HepG2 (cell line): ENCODE data around the gene P3H2. TPM values are rescaled to one million over a fixed set of nuclear protein-coding genes. Genes with fewer than 3 reads are reported as not detected.

Source experiments
- ATAC-seq: fragments of 200-7000 bp; cut with Tn5 transposase; 3 replicates; pipeline ENCODE4 v1.9.1; 2020; ENCODE audit warnings: mild to moderate bottlenecking, moderate library complexity
- BruUV-seq: library from RNA; stranded (reverse); fragments of 400-500 nt; replicated peaks from 2 replicates; lab custom pipeline; 2021; lab: Mats Ljungman, UMichigan
- CTCF ChIA-PET: fragments of 300-600 bp; formaldehyde crosslinking; extraction: SDS; loops from one replicate; lab custom pipeline; 2021; ENCODE audit warnings: low total read pairs, inconsistent platforms, low intra/inter-chr PET ratio; lab: Yijun Ruan, JAX
- POLR2A ChIA-PET: fragments of 350-600 bp; sonication (Branson Sonifier 250); formaldehyde crosslinking; loops from one replicate; lab custom pipeline; 2020; ENCODE audit warnings: antibody characterized with exemption, inconsistent platforms; lab: Yijun Ruan, JAX
- DNase-seq: peaks from one replicate; pipeline ENCODE4 v3.0.0-alpha.2; 2015; ENCODE audit warnings: low spot score
- FAIRE-seq: peaks from 3 replicates; lab custom pipeline; 2011; peaks lifted over from hg19 to GRCh38; lab: Jason Lieb, UNC
- H2AFZ ChIP-seq: one replicate; pipeline ENCODE4 v1.6.1; 2011; ENCODE audit warnings: low read length, inconsistent platforms
- H3K27ac ChIP-seq: fragments of 300-600 bp; 3 replicates; pipeline ENCODE4 v1.8.0; 2011; ENCODE audit warnings: mixed run types, mild to moderate bottlenecking, mixed read lengths, low read length, inconsistent platforms; ENCODE audit not compliant: insufficient read depth; ENCODE audit errors: extremely low read length
- H3K27me3 ChIP-seq, 2 experiments: fragments of 200-600 bp in 1 of 2; 2 replicates in 1 of 2; 3 replicates in 1 of 2; pipeline versions ENCODE4 v1.6.0 to v1.8.0; 2011; ENCODE audit warnings: low read length in 2 of 2, mild to moderate bottlenecking in 2 of 2, moderate library complexity in 2 of 2, inconsistent platforms in 1 of 2; ENCODE audit not compliant: insufficient read depth in 2 of 2, control insufficient read depth in 1 of 2
- H3K36me3 ChIP-seq, 2 experiments: fragments of 200-600 bp in 1 of 2; replicated peaks in 1 of 2; 2 replicates in 1 of 2; 3 replicates in 1 of 2; pipeline versions ENCODE4 v1.5.1 to v1.8.0; 2011; ENCODE audit warnings: low read length in 2 of 2, inconsistent platforms in 1 of 2; ENCODE audit not compliant: insufficient read depth in 2 of 2, control insufficient read depth in 1 of 2
- H3K4me1 ChIP-seq: 2 replicates; pipeline ENCODE4 v1.5.1; 2012; ENCODE audit warnings: low read length, inconsistent platforms; ENCODE audit not compliant: insufficient read depth
- H3K4me2 ChIP-seq: 2 replicates; pipeline ENCODE4 v1.6.0; 2011; ENCODE audit warnings: low read depth, low read length, inconsistent platforms
- H3K4me3 ChIP-seq, 3 experiments: fragments of 200-600 bp in 1 of 3; sonication (generic), shearing (Covaris generic) in 1 of 3; replicated peaks in 1 of 3; 2 replicates each; pipeline ENCODE4 v1.5.1; 2011 to 2016; ENCODE audit warnings: low read length in 3 of 3, inconsistent platforms in 2 of 3, low read depth in 2 of 3, mild to moderate bottlenecking in 2 of 3, control low read depth in 1 of 3, mixed read lengths in 1 of 3; ENCODE audit not compliant: insufficient read depth in 1 of 3
- H3K79me2 ChIP-seq: one replicate; pipeline ENCODE4 v1.6.1; 2011; ENCODE audit warnings: low read length, inconsistent platforms; ENCODE audit not compliant: insufficient read depth
- H3K9ac ChIP-seq: 2 replicates; pipeline ENCODE4 v1.6.0; 2011; ENCODE audit warnings: mild to moderate bottlenecking, low read depth, low read length, inconsistent platforms; ENCODE audit not compliant: insufficient read depth
- H3K9me3 ChIP-seq: 2 replicates; pipeline ENCODE4 v1.5.1; 2012; ENCODE audit warnings: mild to moderate bottlenecking, low read length
- H4K20me1 ChIP-seq: 2 replicates; pipeline ENCODE4 v1.6.0; 2011; ENCODE audit warnings: inconsistent platforms, mild to moderate bottlenecking, low read length, moderate library complexity; ENCODE audit not compliant: insufficient read depth
- AKNA ChIP-seq: sonication (generic); formaldehyde crosslinking; IDR thresholded peaks from 2 replicates; pipeline ENCODE4 v1.4.0; 2020; ENCODE audit warnings: missing genetic modification reagents, borderline replicate concordance
- CEBPG ChIP-seq: IDR thresholded peaks from 2 replicates; pipeline ENCODE4 v1.6.1; 2016
- CREB1 ChIP-seq, 2 experiments: fragments of 450-650 bp in 1 of 2; IDR thresholded peaks; 2 replicates each; pipeline ENCODE4 v1.6.1; 2016 to 2017; ENCODE audit warnings: control low read depth in 1 of 2, mild to moderate bottlenecking in 1 of 2, missing compliant biosample characterization in 1 of 2, missing genetic modification characterization in 1 of 2
- DMAP1 ChIP-seq: IDR thresholded peaks from 2 replicates; pipeline ENCODE4 v1.6.1; 2016
- FIP1L1 ChIP-seq: fragments of 200-400 bp; formaldehyde crosslinking; IDR thresholded peaks from 2 replicates; pipeline ENCODE4 v1.6.1; 2018; ENCODE audit warnings: low read depth, mild to moderate bottlenecking, low read length, moderate library complexity, borderline replicate concordance; ENCODE audit not compliant: insufficient read depth
- KDM2A ChIP-seq: sonication (generic); formaldehyde crosslinking; IDR thresholded peaks from 2 replicates; pipeline ENCODE4 v1.4.0; 2020; ENCODE audit warnings: low read depth, missing genetic modification reagents, borderline replicate concordance
- MEIS2 ChIP-seq: sonication (generic); formaldehyde crosslinking; IDR thresholded peaks from 2 replicates; pipeline ENCODE4 v1.9.0; 2021; ENCODE audit warnings: mild to moderate bottlenecking, missing genetic modification reagents
- MTF2 ChIP-seq: sonication (generic); formaldehyde crosslinking; IDR thresholded peaks from 2 replicates; pipeline ENCODE4 v1.5.0; 2020; ENCODE audit warnings: missing genetic modification reagents, borderline replicate concordance
- NFKB2 ChIP-seq: sonication (generic); formaldehyde crosslinking; IDR thresholded peaks from 2 replicates; pipeline ENCODE4 v1.4.0; 2020; ENCODE audit warnings: missing genetic modification reagents, borderline replicate concordance
- PLRG1 ChIP-seq: fragments of 450-650 bp; conservative IDR thresholded peaks from 2 replicates; pipeline ENCODE4 v1.6.1; 2016
- PRDM15 ChIP-seq: sonication (generic); formaldehyde crosslinking; IDR thresholded peaks from 2 replicates; pipeline ENCODE4 v1.4.0; 2020; ENCODE audit warnings: missing genetic modification reagents
- SNRNP70 ChIP-seq: fragments of 200-400 bp; formaldehyde crosslinking; IDR thresholded peaks from 2 replicates; pipeline ENCODE4 v1.6.1; 2017; ENCODE audit warnings: mild to moderate bottlenecking, low read depth, low read length, moderate library complexity
- SPEN ChIP-seq: sonication (generic); formaldehyde crosslinking; IDR thresholded peaks from 2 replicates; pipeline ENCODE4 v1.5.1; 2020; ENCODE audit warnings: low read depth, mild to moderate bottlenecking, missing genetic modification reagents
- TCF7 ChIP-seq: sonication (generic); IDR thresholded peaks from 2 replicates; pipeline ENCODE4 v1.6.1; 2016; ENCODE audit warnings: antibody characterized with exemption, low read depth
- TP53 ChIP-seq: sonication (generic); formaldehyde crosslinking; conservative IDR thresholded peaks from 2 replicates; pipeline ENCODE4 v1.4.0; 2020; ENCODE audit warnings: missing genetic modification reagents
- ZBTB7B ChIP-seq: sonication (generic); formaldehyde crosslinking; IDR thresholded peaks from 2 replicates; pipeline ENCODE4 v1.4.0; 2020; ENCODE audit warnings: missing genetic modification reagents
- ZNF317 ChIP-seq: sonication (generic); formaldehyde crosslinking; IDR thresholded peaks from 2 replicates; pipeline ENCODE4 v1.5.0; 2020; ENCODE audit warnings: mild to moderate bottlenecking, missing genetic modification reagents
- ZNF543 ChIP-seq: sonication (generic); formaldehyde crosslinking; IDR thresholded peaks from 2 replicates; pipeline ENCODE4 v1.4.0; 2020; ENCODE audit warnings: mild to moderate bottlenecking, missing genetic modification reagents
- WGBS: methylation state at CpG from one replicate; pipeline ENCODE4 v1.1.6; 2017; ENCODE audit warnings: low lambda C conversion rate; 5-methylcytosine and 5-hydroxymethylcytosine counted together
- in situ Hi-C: cut with HindIII; loops from 2 replicates; pipeline ENCODE4 v1.10.0; 2017; ENCODE audit warnings: low pct_unique_long_range_greater_than_20kb; ENCODE audit not compliant: extremely low pct_ligation_motif_present
- intact Hi-C: fragments of 100-400 bp; cut with micrococcal nuclease; formaldehyde crosslinking; loops from one replicate; pipeline ENCODE4 v1.10.0; 2022; ENCODE audit not compliant: unreplicated experiment
- polyA plus RNA-seq, 8 experiments: library from polyadenylated mRNA; depleted of rRNA in 3 of 8; stranded (reverse) in 7 of 8; unstranded in 1 of 8; fragments of >200 nt; fragmentation: Illumina TruSeq in 4 of 8; extraction: Trizol in 4 of 8; gene quantifications; 2 replicates each; pipeline versions ENCODE4 v1.2.1 to v1.2.3, GENCODE V29; 2011 to 2016; ENCODE audit warnings: low read depth in 4 of 8, missing spikeins in 1 of 8, mixed read lengths in 1 of 8; ENCODE audit not compliant: insufficient read depth in 1 of 8
- total RNA-seq, 5 experiments: library from RNA; depleted of rRNA; stranded (reverse); fragments of >200 nt; fragmentation: Illumina TruSeq; extraction: Trizol; gene quantifications; 2 replicates each; pipeline ENCODE4 v1.2.3, GENCODE V29; 2016; ENCODE audit warnings: low read depth in 1 of 5

P3H2 gene
- total and polyA plus RNA-seq, 2 of the 13 experiments (the other 11 are each of a cell fraction or from before 2014, with no cell fraction given) = not detected

GRCh38 chr3:189985948-189986347 lies 134.7 kb downstream of the P3H2 start (continued):
- TF ChIP-seq FIP1L1 (no peak), DMAP1 (CRISPR knock-in tag) (no peak), ZBTB7B (CRISPR knock-in tag) (no peak), ZNF543 (CRISPR knock-in tag) (no peak), PRDM15 (CRISPR knock-in tag) (no peak), ZNF317 (CRISPR knock-in tag) (no peak), CEBPG (no peak), CREB1 (IDR thresholded peaks at IDR 0.05) (no peak), CREB1 (CRISPR knock-in tag; IDR thresholded peaks at IDR 0.05) (no peak), MEIS2 (CRISPR knock-in tag) (no peak), TP53 (CRISPR knock-in tag) (no peak)
- TF ChIP-seq, all 625 proteins: peak for 0

- no peak for ATAC-seq
- Histone ChIP-seq H3K79me2 (no peaks in the 10 kb centered on the region), H3K4me2 (no peak overlapping the region), H3K36me3 (no peaks in the 10 kb centered on the region), H3K27ac (no peak overlapping the region), H3K9ac (no peak overlapping the region), H4K20me1 (no peaks in the 10 kb centered on the region), H3K27me3 (no peaks in the 10 kb centered on the region), H3K9me3 (no peaks in the 10 kb centered on the region), H3K4me3 (no peak overlapping the region), H3K4me1 (no peaks in the 10 kb centered on the region), H2AFZ (no peak overlapping the region)
- 0% methylated on average over 3 of the region's 3 CpGs for WGBS
- in situ Hi-C loops = no loop called here
- CTCF ChIA-PET = no interaction called here
- no TSS peak for BruUV-seq
- intact Hi-C loops = no loop called here
- POLR2A ChIA-PET = no interaction called here
- FAIRE-seq = no peak
- DNase-seq = no peak
- TF ChIP-seq MTF2 = no peak
- TF ChIP-seq PLRG1 = no peak
- no peak for TF ChIP-seq NFKB2 (CRISPR knock-in tag)
- no peak for TF ChIP-seq AKNA (CRISPR knock-in tag)
- no peak for TF ChIP-seq KDM2A (CRISPR knock-in tag)
- TF ChIP-seq SNRNP70 = no peak
- no peak for TF ChIP-seq TCF7
- no peak for TF ChIP-seq SPEN (CRISPR knock-in tag)
Measured at GRCh38 chr3:189983612-189984011, 137.1 kb downstream of the P3H2 start.
